Testis (tissue), 3 donors: ENCODE data around the gene DOK3. TPM values are rescaled to one million over a fixed set of nuclear protein-coding genes. Genes with fewer than 3 reads are reported as not detected.

ENCODE experiments used
- DNase-seq: peaks from one replicate; pipeline ENCODE4 v3.0.0-alpha.2; 2019
- H3K27ac ChIP-seq, 2 donors: fragments of 200-600 bp; sonication (generic); one replicate each; pipeline ENCODE4 v1.5.1; 2019
- H3K27me3 ChIP-seq: fragments of 200-600 bp; sonication (generic); one replicate; pipeline ENCODE4 v1.5.1; 2019
- H3K36me3 ChIP-seq: fragments of 200-600 bp; sonication (generic); one replicate; pipeline ENCODE4 v1.5.1; 2017; ENCODE audit warnings: low read depth; ENCODE audit errors: missing control alignments
- H3K4me1 ChIP-seq: fragments of 200-600 bp; sonication (generic); one replicate; pipeline ENCODE4 v1.5.1; 2019
- H3K4me3 ChIP-seq, 2 donors: fragments of 200-600 bp; sonication (generic); one replicate each; pipeline ENCODE4 v1.5.1; 2017 to 2019
- H3K9me3 ChIP-seq: fragments of 200-600 bp; sonication (generic); one replicate; pipeline ENCODE4 v1.5.1; 2017
- POLR2A ChIP-seq: fragments of 450-650 bp; IDR thresholded peaks from one replicate; pipeline ENCODE4 v1.6.1; 2017; ENCODE audit warnings: antibody characterized with exemption, mild to moderate bottlenecking, moderate library complexity
- WGBS, 2 donors: methylation state at CpG; one replicate each; pipeline ENCODE4 v1.1.5; 2018; 5-methylcytosine and 5-hydroxymethylcytosine counted together
- intact Hi-C: fragments of 100-400 bp; cut with DNase I; formaldehyde crosslinking; loops from one replicate; pipeline ENCODE4 v1.15.1; 2023; ENCODE audit warnings: low total_unique reads
- polyA plus RNA-seq: library from polyadenylated mRNA; stranded (reverse); fragments of 350-450 nt; fragmentation: Illumina TruSeq; extraction: RNeasy Lipid Tissue Mini Kit (QIAGEN cat#74804); gene quantifications from one replicate; pipeline ENCODE4 v1.2.3, GENCODE V29; 2014; ENCODE audit warnings: low read depth, low replicate concordance; ENCODE audit not compliant: insufficient read depth
- total RNA-seq, 2 donors: library from RNA; depleted of rRNA; stranded (reverse); fragments of >200 nt; gene quantifications; one replicate each; pipeline ENCODE4 v1.2.3, GENCODE V29; 2016
- TF ChIP-seq, protein P1 (sequence below), 3 experiments: fragments of 450-650 bp in 2 of 3; fragments of 200-600 bp in 1 of 3; sonication (generic) in 1 of 3; IDR thresholded peaks; one replicate each; pipeline ENCODE4 v1.5.1; 2016 to 2019; ENCODE audit warnings: antibody characterized with exemption in 3 of 3, mild to moderate bottlenecking in 2 of 3, moderate library complexity in 1 of 3

DOK3 gene
- total and polyA plus RNA-seq, 3 donors from 2014 or later = 10.4 to 18.7 (median 10.7) TPM

DNA sequence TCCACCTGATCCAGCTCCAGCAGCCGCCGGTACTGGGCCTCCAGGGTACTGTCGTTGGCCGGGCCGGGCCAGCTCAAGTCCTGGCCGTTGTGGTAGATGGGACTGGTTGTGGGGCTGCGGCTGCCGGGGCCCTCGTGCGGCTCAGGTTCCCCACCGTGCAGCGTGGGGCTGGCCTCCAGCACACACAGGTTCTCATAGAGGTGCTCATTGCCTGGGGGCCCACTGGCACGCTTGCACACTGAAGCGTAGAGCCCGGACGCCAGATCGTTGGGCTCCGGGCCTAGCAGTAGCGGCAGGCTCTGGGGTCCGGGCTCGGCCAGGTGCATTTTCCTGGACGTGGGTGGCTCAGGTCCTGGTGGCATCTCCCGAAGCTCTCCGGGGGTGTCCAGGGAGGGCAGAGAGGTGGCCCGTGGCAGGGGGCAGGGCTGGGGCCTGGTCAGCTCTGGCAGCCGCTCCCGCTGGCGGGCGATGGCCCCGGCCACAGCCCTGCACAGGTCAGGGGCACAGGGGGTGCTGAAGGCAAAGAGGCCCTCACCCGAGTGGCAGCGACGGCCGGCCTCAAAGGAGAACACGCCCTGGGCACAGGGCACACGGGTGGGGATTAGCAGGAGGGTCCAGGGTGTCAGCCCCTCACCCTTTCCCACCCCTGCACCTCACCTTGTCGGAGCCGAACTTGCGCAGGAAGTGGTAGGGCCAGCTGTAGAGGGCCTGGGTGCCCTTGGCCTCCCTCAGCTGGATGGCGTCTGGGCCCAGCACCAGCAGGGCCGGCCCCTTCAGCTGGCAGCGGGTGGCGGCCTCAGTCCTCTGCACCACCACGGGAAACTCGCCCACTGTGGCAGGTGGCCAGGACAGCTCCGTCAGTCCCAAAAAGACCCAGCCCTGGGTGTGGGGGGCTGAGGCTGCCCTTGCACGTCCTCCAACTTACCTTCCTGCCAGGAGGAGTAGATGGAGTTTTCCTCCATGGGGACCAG is 5.3 kb downstream of the DOK3 start:
- Histone ChIP-seq H3K4me1 (peaks cover 22% of the 10 kb centered on the region), H3K4me3 (no peak overlapping the region), H3K27me3 (no peaks in the 10 kb centered on the region), H3K27ac (no peak overlapping the region), H3K36me3 (no peaks in the 10 kb centered on the region), H3K9me3 (no peaks in the 10 kb centered on the region)
- 92% methylated on average over 5 to 29 of the region's 47 CpGs for WGBS, 2 donors
- intact Hi-C loops = loop anchor here (10.0 kb wide), 1 partner anchor 110 kb away; no protein-coding TSS in a partner anchor
- TF ChIP-seq, protein P1, sequence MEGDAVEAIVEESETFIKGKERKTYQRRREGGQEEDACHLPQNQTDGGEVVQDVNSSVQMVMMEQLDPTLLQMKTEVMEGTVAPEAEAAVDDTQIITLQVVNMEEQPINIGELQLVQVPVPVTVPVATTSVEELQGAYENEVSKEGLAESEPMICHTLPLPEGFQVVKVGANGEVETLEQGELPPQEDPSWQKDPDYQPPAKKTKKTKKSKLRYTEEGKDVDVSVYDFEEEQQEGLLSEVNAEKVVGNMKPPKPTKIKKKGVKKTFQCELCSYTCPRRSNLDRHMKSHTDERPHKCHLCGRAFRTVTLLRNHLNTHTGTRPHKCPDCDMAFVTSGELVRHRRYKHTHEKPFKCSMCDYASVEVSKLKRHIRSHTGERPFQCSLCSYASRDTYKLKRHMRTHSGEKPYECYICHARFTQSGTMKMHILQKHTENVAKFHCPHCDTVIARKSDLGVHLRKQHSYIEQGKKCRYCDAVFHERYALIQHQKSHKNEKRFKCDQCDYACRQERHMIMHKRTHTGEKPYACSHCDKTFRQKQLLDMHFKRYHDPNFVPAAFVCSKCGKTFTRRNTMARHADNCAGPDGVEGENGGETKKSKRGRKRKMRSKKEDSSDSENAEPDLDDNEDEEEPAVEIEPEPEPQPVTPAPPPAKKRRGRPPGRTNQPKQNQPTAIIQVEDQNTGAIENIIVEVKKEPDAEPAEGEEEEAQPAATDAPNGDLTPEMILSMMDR (IDR thresholded peaks at IDR 0.05) = no peak
- no peak for TF ChIP-seq POLR2A
- no peak for DNase-seq

GRCh38 chr5:177503351-177504085 is 6.1 kb downstream of the DOK3 start:
- Histone ChIP-seq H3K9me3 (no peaks in the 10 kb centered on the region), H3K4me3 (no peak overlapping the region), H3K36me3 (no peaks in the 10 kb centered on the region), H3K27me3 (no peaks in the 10 kb centered on the region), H3K27ac (no peak overlapping the region), H3K4me1 (peaks cover 25% of the 10 kb centered on the region)
- no peak for DNase-seq
- intact Hi-C loops = loop anchor here (10.0 kb wide), 1 partner anchor 109 kb away; no protein-coding TSS in a partner anchor
- TF ChIP-seq POLR2A = no peak
- TF ChIP-seq, protein P1 (IDR thresholded peaks at IDR 0.05) = no peak
- 89 to 92% methylated on average over 18 to 19 of the region's 24 CpGs for WGBS, 2 donors

DNA sequence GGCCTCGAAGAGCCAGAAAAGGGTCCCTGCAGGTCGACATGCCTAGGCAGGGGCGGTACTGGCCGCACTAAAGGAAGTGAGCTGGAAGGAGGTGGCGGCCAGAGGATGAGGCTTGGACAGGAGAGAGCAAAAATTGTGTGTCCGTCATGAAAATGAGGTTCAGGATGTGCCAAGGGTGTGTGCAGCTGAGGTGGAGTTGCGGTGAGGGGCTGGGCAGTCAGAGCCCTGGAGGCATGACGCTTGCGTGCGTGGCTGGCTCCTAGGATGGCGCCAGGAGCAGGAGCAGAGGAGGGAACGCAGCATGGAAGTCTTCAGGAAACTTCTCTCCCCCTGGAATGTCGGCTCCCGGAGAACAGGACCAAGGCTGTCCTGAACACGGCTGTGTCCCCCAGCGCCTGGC is 6.7 kb downstream of the DOK3 start:
- TF ChIP-seq, protein P1 (IDR thresholded peaks at IDR 0.05) = no peak
- no peak for TF ChIP-seq POLR2A
- no peaks in the 10 kb centered on the region for H3K9me3 ChIP-seq
- no peaks in the 10 kb centered on the region for H3K36me3 ChIP-seq
- DNase-seq = no peak
- no peak overlapping the region for H3K4me3 ChIP-seq
- WGBS, 2 donors = 82 to 83% methylated on average over 16 of the region's 16 CpGs
- intact Hi-C loops = loop anchor here (10.0 kb wide), 1 partner anchor 108 kb away; no protein-coding TSS in a partner anchor
- H3K27me3 ChIP-seq = no peaks in the 10 kb centered on the region
- peaks cover 31% of the 10 kb centered on the region for H3K4me1 ChIP-seq
- H3K27ac ChIP-seq = no peak overlapping the region

DNA sequence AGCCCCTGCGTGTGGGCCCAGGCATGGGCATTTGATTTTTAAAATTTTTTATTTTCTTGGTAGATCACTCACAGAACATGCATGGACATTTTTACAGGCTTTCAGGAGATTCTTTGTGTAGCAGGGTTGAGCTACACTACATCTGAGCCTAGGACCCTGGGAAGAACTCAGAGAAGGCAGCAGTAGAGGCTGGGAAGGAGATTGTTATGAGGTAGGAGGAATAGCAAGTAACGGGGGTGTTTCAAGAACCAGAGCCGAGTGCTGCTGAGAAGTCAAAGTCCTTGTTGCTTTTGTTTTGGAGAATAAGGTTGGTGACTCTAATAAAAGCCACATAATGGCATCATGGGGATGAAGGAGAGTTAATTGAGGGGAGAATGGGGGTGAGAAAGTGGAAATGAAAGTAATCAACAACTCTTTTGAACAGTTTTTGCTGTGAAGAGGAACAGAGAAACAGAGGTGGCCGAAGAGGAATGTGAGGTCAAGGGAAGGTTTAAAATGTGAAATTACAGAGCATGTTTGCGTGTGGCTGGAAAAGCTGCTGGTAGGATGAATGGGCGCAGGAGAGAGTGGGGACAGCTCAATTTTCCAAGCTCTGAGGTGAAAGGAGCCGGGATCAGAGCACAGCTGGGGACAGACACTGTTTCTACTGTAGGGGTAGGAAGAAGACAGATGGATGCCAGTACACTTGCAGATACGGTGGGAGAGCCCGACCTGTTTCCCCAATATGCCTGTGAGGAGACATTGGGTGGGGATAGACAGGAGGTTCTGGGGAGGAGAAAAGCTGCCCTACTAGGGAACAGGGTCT is 7.5 kb downstream of the DOK3 start:
- no peak for DNase-seq
- no peak overlapping the region for H3K27ac ChIP-seq
- no peaks in the 10 kb centered on the region for H3K36me3 ChIP-seq
- peaks cover 35% of the 10 kb centered on the region for H3K4me1 ChIP-seq
- H3K4me3 ChIP-seq = no peak overlapping the region
- H3K27me3 ChIP-seq = no peaks in the 10 kb centered on the region
- WGBS, 2 donors = 48 to 53% methylated on average over 9 of the region's 9 CpGs
- intact Hi-C loops = loop anchor here (10.0 kb wide), 1 partner anchor 107 kb away; no protein-coding TSS in a partner anchor
- TF ChIP-seq, protein P1 (IDR thresholded peaks at IDR 0.05) = no peak
- TF ChIP-seq POLR2A = no peak
- H3K9me3 ChIP-seq = no peaks in the 10 kb centered on the region
